Mucosa of gallbladder (tissue), 1 donor: ENCODE measurements around the gene CHD1. TPM values are rescaled to one million over a fixed set of nuclear protein-coding genes. Genes with fewer than 3 reads are reported as not detected.

Experiments used
- DNase-seq: peaks from one replicate; pipeline ENCODE4 v3.0.0-alpha.2; 2020; ENCODE audit warnings: low spot score
- total RNA-seq: library from RNA; stranded (reverse); gene quantifications from one replicate; pipeline ENCODE4 v1.2.1, GENCODE V29; 2021
- donor health status: DM: no; HTN: no; CAD: no.

CHD1 gene
- total RNA-seq, 1 donor from 2014 or later = 26.5 TPM

DNA sequence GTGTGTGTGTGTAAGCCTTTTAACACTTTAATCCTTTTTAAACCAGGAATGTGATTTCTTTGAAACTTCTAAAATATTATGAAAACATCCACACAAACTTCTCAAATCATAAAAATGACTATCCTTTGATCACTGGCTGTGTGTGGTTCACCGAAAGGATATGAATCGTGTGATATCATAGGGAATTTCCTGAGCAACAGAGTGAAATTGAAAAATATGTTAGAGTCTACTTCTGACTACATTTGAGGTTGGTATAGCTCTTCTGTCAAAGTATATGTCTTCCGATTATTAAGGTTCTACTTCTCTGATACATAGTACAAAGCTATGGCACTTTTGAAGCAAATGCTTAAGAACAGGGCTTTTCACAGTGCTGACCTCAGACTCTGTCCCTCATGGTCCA is 115.1 kb downstream of the CHD1 start:
- DNase-seq = no peak

DNA sequence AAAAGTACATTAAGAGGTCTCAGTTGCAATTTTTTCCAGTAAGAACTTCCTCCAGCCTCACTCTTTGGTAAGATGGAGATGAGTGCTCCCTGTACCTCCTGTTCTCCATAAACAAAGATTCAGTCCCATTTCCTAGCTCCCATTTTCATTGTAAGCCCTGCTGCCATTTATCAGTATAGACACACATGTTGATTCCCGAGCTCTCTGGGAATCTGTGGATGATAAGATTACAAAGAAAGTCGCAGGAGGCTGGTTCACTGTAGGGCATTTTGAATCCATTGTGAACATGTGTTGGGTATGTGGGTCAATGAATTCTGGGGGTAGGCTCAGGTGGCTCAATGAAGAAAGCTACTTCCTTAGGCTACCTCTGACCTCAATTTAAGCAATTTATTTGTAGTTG is 118.6 kb downstream of the CHD1 start:
- DNase-seq = no peak

DNA sequence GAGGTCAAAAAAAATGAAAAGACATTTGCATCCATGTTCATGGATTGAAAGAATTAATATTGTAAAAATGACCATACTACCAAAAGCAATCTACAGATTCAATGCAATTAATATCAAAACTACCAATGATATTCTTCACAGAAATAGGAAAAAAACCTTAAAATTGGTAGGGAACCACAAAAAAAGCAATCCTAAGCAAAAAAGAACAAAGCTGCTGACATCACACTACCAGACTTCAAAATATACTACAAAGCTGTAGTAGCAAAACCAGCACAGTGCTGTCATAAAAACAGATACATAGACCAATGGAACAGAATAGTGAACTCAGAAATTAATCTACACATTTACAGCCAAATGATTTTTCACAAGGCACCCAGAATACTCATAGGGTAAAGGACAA is 121.0 kb downstream of the CHD1 start:
- DNase-seq = no peak

DNA sequence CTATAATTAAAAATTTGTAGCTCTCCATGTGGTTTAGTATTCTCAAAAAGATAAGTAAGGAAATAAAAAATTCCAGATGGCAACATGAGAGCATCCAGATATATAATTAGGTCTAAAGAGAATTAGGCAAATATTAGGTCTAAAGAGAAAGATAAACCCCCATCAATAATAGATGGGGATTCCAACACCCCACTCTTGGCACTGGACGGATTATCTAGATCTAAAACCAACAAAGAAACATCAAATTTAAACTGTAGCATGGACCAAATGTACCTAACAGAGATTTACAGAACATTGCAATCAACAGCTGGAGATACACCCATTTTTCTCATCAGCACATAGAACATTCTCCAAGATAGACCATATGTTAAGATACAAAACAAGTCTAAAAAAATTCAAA is 123.7 kb downstream of the CHD1 start:
- no peak for DNase-seq

DNA sequence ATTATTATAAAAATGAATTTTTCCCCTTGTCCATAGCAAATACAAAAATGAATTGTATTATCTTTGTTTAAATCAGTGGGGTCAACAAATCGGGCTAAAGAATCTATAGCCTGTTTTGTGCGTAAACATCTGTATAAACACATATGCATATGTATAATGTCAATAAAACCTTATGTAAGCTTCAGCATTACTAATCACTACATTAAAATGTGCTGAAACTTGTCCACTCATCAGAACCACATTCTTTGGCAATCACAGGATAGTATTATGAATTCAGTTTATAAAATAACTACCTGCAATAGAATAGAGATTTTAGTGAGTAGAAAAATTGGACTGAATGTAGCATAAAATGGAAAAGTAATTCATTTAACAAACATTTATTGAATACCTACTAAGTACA is 124.7 kb downstream of the CHD1 start:
- DNase-seq = no peak

Other genes with a start within 250 kb of the CHD1 start
- 15.0 TPM for gene RGMB, start 155.3 kb downstream of the CHD1 start, total RNA-seq